ENCODE results near the gene TRERF1.

TRERF1 gene

GRCh38 chr6:42424906-42425474 is 26.7 kb downstream of the TRERF1 start:
- DNase-seq, result no peak

- no peak for DNase-seq
Measured at GRCh38 chr6:42423244-42423643, 28.5 kb downstream of the TRERF1 start.

GRCh38 chr6:42420741-42421140 is 31.0 kb downstream of the TRERF1 start:
- DNase-seq, result no peak

GRCh38 chr6:42419490-42420280 is 32.0 kb downstream of the TRERF1 start:
- DNase-seq, result no peak

- DNase-seq, result no peak
Measured at GRCh38 chr6:42418724-42419123, 33.0 kb downstream of the TRERF1 start.

- no peak for DNase-seq
Measured at GRCh38 chr6:42417641-42418112, 34.0 kb downstream of the TRERF1 start.

- DNase-seq, result no peak
Measured at GRCh38 chr6:42411406-42411805, 40.3 kb downstream of the TRERF1 start.

- no peak for DNase-seq
Measured at GRCh38 chr6:42410861-42411260, 40.9 kb downstream of the TRERF1 start.

GRCh38 chr6:42409581-42409980 is 42.1 kb downstream of the TRERF1 start:
- no peak for DNase-seq

GRCh38 chr6:42407379-42407778 is 44.3 kb downstream of the TRERF1 start:
- no peak for DNase-seq

- peak; percentile 47 for DNase-seq
Measured at GRCh38 chr6:42406306-42407280, 45.1 kb downstream of the TRERF1 start.

GRCh38 chr6:42405021-42405420 is 46.7 kb downstream of the TRERF1 start:
- no peak for DNase-seq

- DNase-seq, result no peak
Measured at GRCh38 chr6:42404484-42404883, 47.2 kb downstream of the TRERF1 start.

- no peak for DNase-seq
Measured at GRCh38 chr6:42403831-42404230, 47.9 kb downstream of the TRERF1 start.

GRCh38 chr6:42403421-42403820 is 48.3 kb downstream of the TRERF1 start:
- no peak for DNase-seq

- no peak for DNase-seq
Measured at GRCh38 chr6:42402184-42402583, 49.5 kb downstream of the TRERF1 start.

GRCh38 chr6:42401613-42401951 is 50.1 kb downstream of the TRERF1 start:
- no peak for DNase-seq

GRCh38 chr6:42400886-42401612 is 50.7 kb downstream of the TRERF1 start:
- no peak for DNase-seq

- DNase-seq, result no peak
Measured at GRCh38 chr6:42400061-42400760, 51.5 kb downstream of the TRERF1 start.

- DNase-seq, result no peak
Measured at GRCh38 chr6:42396720-42397119, 55.0 kb downstream of the TRERF1 start.

GRCh38 chr6:42394881-42395620 is 56.7 kb downstream of the TRERF1 start:
- DNase-seq, result no peak
